OCI-LY7 (cell line): ENCODE measurements around the gene TMEM190. TPM values are rescaled to one million over a fixed set of nuclear protein-coding genes. Genes with fewer than 3 reads are reported as not detected.

ENCODE experiments used
- BruUV-seq: library from RNA; stranded (reverse); fragments of 400-500 nt; replicated peaks from 2 replicates; lab custom pipeline; 2021; lab: Mats Ljungman, UMichigan
- CTCF ChIA-PET: fragments of 300-600 bp; sonication (Branson Sonifier 250); formaldehyde crosslinking; loops from one replicate; lab custom pipeline; 2022; ENCODE audit warnings: antibody characterized with exemption; ENCODE audit not compliant: unreplicated experiment; lab: Charles Lee
- POLR2A ChIA-PET: fragments of 300-600 bp; sonication (Branson Sonifier 250); formaldehyde crosslinking; loops from one replicate; lab custom pipeline; 2022; ENCODE audit warnings: antibody characterized with exemption; lab: Charles Lee
- DNase-seq: peaks from one replicate; pipeline ENCODE4 v3.0.0-alpha.2; 2015; ENCODE audit warnings: low spot score
- H2AFZ ChIP-seq: fragments of 200-600 bp; sonication (generic), shearing (Covaris generic); 2 replicates; pipeline ENCODE4 v1.6.1; 2014; ENCODE audit warnings: mild to moderate bottlenecking, antibody characterized with exemption, low read length, moderate library complexity
- H3K27ac ChIP-seq: fragments of 200-600 bp; sonication (generic); 2 replicates; pipeline ENCODE4 v1.5.1; 2014; ENCODE audit warnings: mixed run types, low read depth, mild to moderate bottlenecking, moderate library complexity, low read length, inconsistent platforms; ENCODE audit not compliant: poor library complexity, severe bottlenecking
- H3K36me3 ChIP-seq: fragments of 200-600 bp; sonication (generic); 2 replicates; pipeline ENCODE4 v1.6.1; 2014; ENCODE audit warnings: mild to moderate bottlenecking, antibody characterized with exemption, low read length, moderate library complexity, mixed read lengths; ENCODE audit not compliant: insufficient read depth
- H3K4me1 ChIP-seq: fragments of 200-600 bp; sonication (generic); 2 replicates; pipeline ENCODE4 v1.5.1; 2014; ENCODE audit warnings: mild to moderate bottlenecking, low read length; ENCODE audit not compliant: insufficient read depth, poor library complexity, severe bottlenecking
- H3K4me2 ChIP-seq: fragments of 200-600 bp; sonication (generic); 2 replicates; pipeline ENCODE4 v1.6.1; 2014; ENCODE audit warnings: mild to moderate bottlenecking, low read length
- H3K4me3 ChIP-seq: fragments of 200-600 bp; sonication (generic); 2 replicates; pipeline ENCODE4 v1.5.1; 2014; ENCODE audit warnings: mild to moderate bottlenecking, low read depth, low read length; ENCODE audit not compliant: poor library complexity, severe bottlenecking
- H3K79me2 ChIP-seq: fragments of 200-600 bp; sonication (generic); 2 replicates; pipeline ENCODE4 v1.6.1; 2016; ENCODE audit warnings: low read depth, mild to moderate bottlenecking, low read length, moderate library complexity, mixed read lengths; ENCODE audit not compliant: insufficient read depth
- H3K9me2 ChIP-seq: fragments of 200-600 bp; sonication (generic); 2 replicates; pipeline ENCODE4 v1.6.1; 2016; ENCODE audit warnings: mild to moderate bottlenecking, low read length, mixed read lengths; ENCODE audit not compliant: insufficient read depth
- H3K9me3 ChIP-seq: fragments of 200-600 bp; sonication (generic); 2 replicates; pipeline ENCODE4 v1.6.1; 2014; ENCODE audit warnings: mild to moderate bottlenecking, mixed run types, low read length, mixed read lengths
- H4K20me1 ChIP-seq: fragments of 200-600 bp; sonication (generic); 2 replicates; pipeline ENCODE4 v1.6.1; 2014; ENCODE audit warnings: mild to moderate bottlenecking, antibody characterized with exemption, low read length, moderate library complexity, mixed read lengths; ENCODE audit not compliant: insufficient read depth
- CTCF ChIP-seq: fragments of 200-600 bp; sonication (generic); conservative IDR thresholded peaks from 2 replicates; pipeline ENCODE4 v1.5.1; 2014; ENCODE audit warnings: mild to moderate bottlenecking, antibody characterized with exemption, low read length, moderate library complexity, mixed read lengths
- EZH2phosphoT487 ChIP-seq: fragments of 200-600 bp; sonication (generic); IDR thresholded peaks from 2 replicates; pipeline ENCODE4 v1.6.1; 2018; ENCODE audit warnings: low read depth, borderline replicate concordance, mild to moderate bottlenecking, mixed run types, antibody characterized with exemption, low read length, moderate library complexity, mixed read lengths
- intact Hi-C: fragments of 100-400 bp; cut with micrococcal nuclease; formaldehyde crosslinking; loops from one replicate; pipeline ENCODE4 v1.10.0; 2022; ENCODE audit not compliant: unreplicated experiment
- total RNA-seq, 2 experiments: library from RNA; depleted of rRNA in 1 of 2; stranded (reverse); fragments of >200 nt in 1 of 2; shearing (Covaris generic) in 1 of 2; gene quantifications; 2 replicates each; pipeline ENCODE4 v1.2.3, GENCODE V29; 2014 to 2022

Gene TMEM190
- total RNA-seq, 2 experiments from 2014 or later, result not detected

DNA sequence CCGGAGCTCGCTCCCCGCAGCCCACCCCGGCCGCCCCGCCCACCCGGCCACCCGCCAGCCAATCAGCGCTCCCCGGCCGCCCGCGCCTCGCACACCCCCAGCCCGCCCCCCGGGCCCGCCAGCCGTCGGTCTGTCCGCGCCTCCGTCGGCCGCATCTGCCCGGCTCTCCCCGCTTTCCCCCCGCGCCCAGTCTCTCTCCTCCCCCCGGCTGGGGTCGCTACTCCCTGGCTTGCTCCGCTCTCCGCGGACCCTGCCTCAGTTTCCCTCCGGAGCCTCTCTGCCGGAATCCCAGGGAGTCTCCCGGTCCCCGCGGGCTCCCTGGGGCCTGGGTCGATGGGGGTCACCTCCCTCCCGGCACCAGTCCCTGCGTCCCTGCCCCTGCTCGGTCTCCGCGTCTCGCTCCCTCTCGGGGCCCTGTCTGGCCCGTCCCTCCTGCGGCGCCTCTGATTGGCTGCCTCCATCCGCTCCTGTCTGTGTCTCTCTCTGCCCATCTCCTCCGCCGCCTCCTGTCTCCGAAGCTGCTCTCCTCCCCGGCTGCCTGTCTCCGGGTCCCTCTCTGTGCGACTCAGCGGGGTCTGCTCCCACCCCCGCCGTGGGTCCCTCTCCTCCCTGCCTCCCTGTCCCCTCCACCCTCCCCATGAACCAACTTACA lies 6.8 kb upstream of the TMEM190 start:
- Histone ChIP-seq H4K20me1 (no peaks in the 10 kb centered on the region), H3K4me3 (no peak overlapping the region), H3K9me2 (no peaks in the 10 kb centered on the region), H3K4me1 (no peaks in the 10 kb centered on the region), H3K27ac (no peak overlapping the region), H2AFZ (no peak overlapping the region), H3K9me3 (no peaks in the 10 kb centered on the region), H3K4me2 (no peak overlapping the region), H3K79me2 (no peaks in the 10 kb centered on the region), H3K36me3 (no peaks in the 10 kb centered on the region)
- intact Hi-C loops, result no loop called here
- no peak for TF ChIP-seq CTCF
- no peak for TF ChIP-seq EZH2phosphoT487
- no peak for DNase-seq
- BruUV-seq, result no TSS peak
- CTCF ChIA-PET, result no interaction called here
- POLR2A ChIA-PET, result no interaction called here

DNA sequence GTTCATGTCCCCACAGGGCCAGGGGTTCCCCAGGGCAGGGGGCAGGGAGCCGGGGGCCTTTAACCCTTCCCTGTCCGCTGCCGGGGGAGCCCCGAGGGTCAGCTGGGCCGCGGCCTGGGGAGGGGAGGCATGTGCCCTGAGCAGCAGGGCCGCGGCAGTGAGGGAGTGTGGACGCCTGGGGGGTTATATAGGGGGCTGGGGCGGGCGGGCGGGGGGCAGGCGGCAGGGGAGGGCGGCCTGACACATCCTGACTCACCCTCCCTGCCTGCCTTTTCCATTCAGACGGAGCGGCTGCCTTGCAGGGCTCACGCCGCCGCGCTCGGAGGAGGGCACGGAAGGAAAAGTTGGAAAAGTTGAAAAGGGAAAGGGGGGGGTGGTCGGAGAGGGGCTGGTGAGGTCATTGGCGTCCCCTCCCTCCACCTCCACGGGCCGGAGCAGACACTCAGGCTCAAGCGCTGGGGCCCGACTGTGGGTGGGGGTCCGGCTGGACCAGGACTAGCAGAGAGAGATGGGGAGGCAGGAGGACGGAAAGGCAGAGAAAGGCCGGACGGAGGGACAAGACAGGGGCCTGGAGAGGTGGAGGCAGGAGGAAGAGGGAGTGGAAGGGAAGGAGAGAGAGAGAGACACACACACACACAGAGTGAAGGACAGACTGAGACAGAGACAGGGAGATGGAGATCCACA lies 6.2 kb upstream of the TMEM190 start, which contains the start of gene IL11:
TSS of gene IL11 (minus strand) at position 159 of the 684 bp plus-strand sequence. CDS start at position 6, 153 bp downstream.
- intact Hi-C loops, result no loop called here
- H3K9me3 ChIP-seq, result no peaks in the 10 kb centered on the region
- no peak within 1 kb of the TSS for H3K27ac ChIP-seq
- POLR2A ChIA-PET, result no interaction called here
- H4K20me1 ChIP-seq, result no peaks in the 10 kb centered on the region
- no peaks in the 10 kb centered on the region for H3K36me3 ChIP-seq
- CTCF ChIA-PET, result no interaction called here
- no TSS peak for BruUV-seq
- H3K4me3 ChIP-seq, result no peak within 1 kb of the TSS
- H2AFZ ChIP-seq, result no peak within 1 kb of the TSS
- no peaks in the 10 kb centered on the region for H3K9me2 ChIP-seq
- DNase-seq, result no peak
- no peak for TF ChIP-seq CTCF
- no peak for TF ChIP-seq EZH2phosphoT487
- no peaks in the 10 kb centered on the region for H3K79me2 ChIP-seq
- H3K4me1 ChIP-seq, result no peaks in the 10 kb centered on the region
- no peak within 1 kb of the TSS for H3K4me2 ChIP-seq
